Activated CD4-positive, alpha-beta T cell treated with anti-CD3 and anti-CD28 coated beads for 1 hour (primary cell): ENCODE data around the gene KLC3.
"Not testable (repeated sequence)": the region's sequence is repeated elsewhere in the genome, so short reads cannot be mapped to it uniquely, and the experiment has no call there.

ENCODE experiments used
- DNase-seq: peaks from one replicate; pipeline ENCODE4 v3.0.0-alpha.2; 2020

Gene KLC3

GRCh38 chr19:45320997-45321775, 19.4 kb upstream of the KLC3 start:
- no peak for DNase-seq

DNA sequence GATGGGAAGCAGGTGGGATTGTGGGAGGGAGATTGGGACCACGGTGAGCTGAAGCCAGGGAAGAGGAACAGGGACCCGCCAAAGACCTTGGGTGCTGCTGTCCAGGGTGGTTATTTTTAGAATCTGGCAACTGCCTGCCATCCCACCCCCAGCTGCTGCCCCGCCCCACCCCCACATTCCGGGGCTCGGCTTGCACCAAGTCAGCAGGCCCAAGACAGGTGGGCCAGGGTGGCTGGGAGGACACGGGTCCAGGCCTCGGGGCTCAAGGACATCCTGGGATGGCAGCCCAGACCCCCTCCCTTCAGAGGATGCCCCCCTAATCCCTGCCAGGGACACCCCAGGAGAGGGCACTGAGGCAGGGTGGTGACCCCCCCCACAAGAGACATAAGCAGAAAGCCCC, 18.7 kb upstream of the KLC3 start:
- no peak for DNase-seq

GRCh38 chr19:45322311-45322710, 18.2 kb upstream of the KLC3 start:
- DNase-seq: no peak

DNA sequence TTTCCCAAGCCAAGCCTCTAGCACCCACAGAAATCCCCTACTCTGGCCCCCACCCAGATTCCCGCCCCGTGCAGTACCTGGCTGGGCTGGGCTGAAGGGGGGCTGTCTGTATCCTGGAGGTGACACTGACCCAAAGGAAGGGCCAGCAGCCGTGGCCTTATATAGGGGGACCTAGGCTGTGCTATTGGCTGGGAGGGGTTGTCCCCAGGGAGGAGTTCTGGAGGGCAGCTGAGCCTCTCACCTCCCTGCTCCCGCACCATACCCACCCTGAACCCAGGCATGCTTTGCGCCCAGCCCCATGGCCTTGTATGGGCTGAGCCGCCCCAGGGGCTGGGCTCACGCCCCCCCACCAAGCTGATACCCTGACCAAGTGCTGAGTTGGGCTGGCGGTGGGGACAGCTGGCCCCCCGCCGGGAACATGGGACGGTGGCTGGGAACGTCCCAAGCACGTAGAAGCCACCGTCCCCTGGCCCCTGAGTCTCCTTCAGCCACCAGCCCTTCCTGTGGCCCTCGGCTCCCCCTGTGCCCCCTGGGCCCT, 17.7 kb upstream of the KLC3 start, which contains the start of gene CKM:
Gene CKM, minus strand, starts transcription at position 132 of the 538 bp plus-strand sequence. CDS start 3,162 bp downstream, outside the sequence.
- no peak for DNase-seq

- DNase-seq: no peak
Observed at GRCh38 chr19:45323671-45324081, 16.9 kb upstream of the KLC3 start.

DNA sequence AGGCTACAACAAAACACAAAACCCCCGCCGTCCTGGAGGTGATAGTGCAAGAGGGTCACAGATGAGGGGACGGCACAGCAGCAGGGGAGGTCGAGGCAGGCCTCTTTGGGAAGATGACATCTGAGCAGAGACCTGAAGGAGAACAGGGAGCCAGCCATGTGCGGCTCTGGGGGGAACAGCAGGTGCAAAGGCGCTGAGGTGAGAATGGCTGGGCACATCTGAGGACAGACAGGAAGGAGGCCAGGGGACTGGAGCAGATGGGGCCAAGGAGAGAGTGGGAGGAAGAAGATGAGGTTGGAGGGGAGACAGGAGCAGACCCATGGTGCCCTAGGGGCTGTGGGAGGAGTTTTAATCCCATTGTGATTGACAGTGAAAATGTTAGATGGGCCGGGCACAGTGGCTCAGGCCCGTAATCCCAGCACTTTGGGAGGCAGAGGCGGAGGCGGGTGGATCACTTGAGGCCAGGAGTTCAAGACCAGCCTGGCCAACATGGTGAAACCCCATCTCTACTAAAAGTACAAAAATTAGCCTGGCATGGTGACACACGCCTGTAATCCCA, 16.1 kb upstream of the KLC3 start:
- DNase-seq: no peak

DNA sequence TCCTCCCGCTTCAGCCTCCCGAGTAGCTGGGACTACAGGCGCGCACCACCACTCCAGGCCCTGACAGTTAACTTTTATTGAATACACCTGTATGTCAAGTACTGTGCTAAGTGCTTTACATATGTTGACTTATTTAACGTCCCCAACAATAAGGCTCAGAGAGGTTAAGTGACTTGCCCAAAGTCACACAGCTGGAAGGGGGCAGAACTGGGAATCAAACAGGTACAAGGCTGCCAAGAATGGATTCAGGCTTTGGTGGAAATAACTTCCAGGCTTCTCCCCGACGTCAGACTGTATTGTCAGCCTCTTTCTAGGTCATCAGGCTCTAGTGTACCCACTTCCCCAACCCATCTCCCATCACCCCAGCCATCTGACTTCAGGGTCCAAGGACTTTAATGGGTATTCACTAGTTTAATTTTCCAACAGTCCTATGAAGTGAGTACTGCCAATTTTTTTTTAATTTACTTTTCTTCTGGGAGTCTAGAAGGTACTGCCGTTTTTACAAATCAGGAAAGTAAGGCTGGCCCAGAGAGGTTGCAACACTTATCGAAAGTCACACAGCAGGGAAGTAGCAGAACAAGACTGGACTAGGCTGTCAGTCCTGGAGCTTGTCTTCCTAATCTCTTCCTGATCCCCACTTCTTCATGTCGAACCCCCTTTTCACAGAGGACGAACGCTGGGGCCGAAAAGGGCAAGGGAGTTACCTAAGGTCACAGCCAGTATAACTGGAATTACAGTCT, 13.0 kb upstream of the KLC3 start:
- DNase-seq: no peak

DNA sequence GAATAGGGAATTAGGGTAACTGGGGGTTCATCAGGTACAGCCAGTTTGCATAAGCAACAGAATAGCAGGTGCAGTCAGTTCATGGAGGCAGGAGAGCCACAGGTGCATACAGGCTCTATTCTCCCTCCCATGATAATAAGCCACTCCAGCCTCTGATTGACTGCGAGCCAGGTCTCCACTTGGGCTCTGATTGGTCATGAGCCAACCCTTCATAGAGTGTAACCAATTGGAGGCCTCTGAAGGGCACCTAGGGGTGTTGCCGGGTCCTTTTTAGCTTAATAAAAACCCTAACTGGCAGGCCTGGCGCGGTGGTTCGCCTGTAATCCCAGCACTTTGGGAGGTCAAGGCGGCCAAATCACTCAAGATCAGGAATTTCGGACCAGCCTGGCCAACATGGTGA, 9.1 kb upstream of the KLC3 start:
- DNase-seq: no peak

DNA sequence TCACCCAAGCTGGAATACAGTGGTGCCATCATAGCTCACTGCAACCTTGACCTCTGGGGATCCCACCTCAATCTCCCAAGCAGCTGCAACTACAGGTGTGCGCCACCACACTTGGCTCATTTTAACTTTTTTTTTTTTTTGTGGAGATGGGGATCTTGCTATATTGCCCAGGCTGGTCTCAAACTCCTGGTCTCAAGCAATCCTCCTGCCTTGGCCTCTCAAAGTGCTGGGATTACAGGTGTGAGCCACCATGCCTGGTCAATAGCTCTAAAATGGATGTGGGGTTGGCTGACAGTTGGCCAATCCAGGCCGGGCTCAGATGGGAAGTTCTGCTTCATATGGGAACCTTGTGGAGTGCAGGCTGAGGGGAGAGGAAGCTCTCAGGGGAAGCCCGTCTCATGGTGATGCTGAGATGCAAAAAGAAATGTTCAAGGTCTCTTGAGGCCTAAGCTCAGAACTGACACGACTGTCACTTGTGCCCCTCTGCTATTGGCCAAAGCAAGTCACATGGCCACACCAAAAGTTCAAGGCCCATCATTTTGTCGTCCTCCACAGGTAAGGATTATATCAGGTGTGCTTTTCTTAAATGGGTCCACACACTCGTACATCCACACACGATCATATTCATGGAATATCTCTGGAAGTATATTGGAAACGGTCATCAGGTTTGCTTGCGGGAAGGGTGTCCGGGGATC, 6.8 kb upstream of the KLC3 start:
- DNase-seq: no peak

DNA sequence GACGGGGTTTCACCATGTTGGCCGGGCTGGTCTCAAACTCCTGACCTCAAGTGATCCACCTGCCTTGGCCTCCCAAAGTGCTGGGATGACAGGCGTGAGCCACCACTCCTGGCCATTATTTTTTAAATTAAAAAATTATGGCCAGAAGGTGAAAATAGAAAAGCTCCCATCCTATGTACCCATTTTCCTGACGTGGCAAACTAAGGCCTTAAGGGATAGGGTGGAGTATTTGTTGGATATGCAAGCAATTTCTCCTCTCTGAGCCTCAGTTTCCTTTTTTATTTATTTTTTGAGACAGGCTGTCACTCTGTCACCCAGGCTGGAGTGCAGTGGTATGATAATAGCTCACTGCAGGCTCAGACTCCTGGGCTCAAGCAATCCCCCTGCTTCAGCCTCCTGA, 5.7 kb upstream of the KLC3 start:
- DNase-seq: not testable (repeated sequence)

DNA sequence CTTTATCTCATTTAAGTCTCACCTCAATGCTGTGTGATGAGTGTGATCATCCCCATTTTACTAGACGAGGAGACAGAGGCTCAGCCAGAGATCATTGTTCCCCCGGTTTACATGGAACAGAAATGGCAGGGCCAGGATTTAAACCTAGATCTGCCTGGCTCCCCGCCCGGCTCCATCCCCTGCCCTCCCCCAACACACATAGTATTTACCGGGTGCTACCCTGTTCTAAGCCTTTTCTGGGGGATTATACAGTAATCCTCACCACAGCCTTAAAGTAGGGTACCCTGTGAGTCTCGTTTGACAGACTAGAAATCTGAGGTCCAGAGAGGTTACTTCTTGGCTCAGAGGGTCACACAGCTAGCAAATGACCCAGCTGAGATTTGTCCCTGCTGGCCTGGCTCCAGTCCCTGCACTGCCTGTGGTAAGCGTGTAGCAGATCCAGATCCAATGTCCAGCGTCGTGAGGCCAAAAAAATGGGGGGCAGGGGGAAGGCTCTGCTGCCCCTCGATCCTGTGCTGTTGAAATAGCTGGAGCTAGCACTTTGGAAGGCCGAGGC, 3.8 kb upstream of the KLC3 start:
- DNase-seq: no peak

- DNase-seq: no peak
Observed at GRCh38 chr19:45339629-45340028, 921 bp upstream of the KLC3 start.

DNA sequence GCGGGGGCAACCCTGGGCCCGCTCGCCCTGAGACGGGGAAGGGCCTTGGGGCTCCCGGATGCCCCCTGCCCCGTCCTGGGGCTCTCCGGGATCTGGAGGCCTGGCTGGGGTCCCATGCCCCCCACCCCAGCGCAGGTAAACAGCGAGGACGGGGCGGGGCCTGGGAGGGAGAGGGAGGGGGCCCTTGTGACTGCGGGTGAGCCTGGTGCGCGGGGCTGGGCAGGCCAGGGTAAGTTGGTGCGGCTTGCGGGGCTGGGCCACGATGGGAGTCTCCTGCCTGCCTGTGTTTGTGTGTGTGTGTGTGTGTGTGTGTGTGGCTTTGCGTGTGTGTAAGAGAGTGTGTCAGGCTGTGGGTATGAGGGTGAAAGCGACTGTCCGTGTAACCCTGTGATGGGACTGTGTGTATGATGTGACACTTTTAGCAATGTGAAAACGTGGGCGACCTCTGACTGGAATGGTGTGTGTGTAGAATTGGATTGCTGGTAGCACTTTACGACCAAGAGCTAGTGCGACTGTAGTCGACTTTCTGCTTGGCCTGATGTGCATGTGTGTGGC, 426 bp downstream of the KLC3 start:
- DNase-seq: no peak

GRCh38 chr19:45342911-45343310, 2.4 kb downstream of the KLC3 start:
- DNase-seq: no peak

DNA sequence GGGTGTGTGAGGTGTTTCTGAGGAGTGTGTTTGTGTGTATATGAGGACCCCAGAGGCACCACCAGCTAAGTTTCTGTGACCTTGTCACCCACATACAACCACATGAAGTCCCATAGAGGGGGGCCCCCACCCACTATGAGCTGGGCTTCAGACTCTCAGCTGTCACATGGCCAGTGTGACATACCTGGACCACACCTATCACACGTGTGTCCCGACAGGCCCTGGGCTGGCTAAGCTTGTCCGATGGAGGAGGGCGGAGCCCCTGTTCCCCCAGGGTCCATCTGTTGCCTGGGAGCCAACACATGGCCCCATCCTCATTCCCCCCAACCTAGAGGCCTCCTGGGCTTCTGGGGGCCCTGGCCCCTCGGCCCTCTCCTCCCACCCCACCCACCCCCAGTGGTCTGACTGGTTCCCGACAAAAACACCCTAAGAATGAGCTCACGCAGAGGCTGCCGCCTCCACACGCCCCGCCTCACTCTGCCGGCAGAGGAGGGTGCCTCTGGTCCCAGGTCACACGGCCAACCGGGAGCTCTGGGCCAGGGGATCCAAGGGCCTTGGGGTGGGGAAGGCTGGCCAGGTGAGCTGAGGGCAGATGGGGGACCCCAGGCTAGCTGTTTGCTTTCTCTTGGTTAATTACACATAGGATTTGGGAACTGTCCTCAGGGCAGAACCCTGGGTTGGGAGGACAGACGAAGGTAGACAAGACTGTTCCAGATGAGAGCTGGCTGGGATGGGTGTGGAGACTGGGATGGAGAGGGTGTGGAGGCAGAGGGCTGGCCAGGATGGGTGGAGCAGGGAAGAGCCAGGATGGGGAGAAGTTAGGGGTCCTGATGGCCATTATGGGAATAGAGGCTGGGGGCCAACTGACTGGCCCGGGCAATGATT, 4.3 kb downstream of the KLC3 start:
- no peak for DNase-seq

DNA sequence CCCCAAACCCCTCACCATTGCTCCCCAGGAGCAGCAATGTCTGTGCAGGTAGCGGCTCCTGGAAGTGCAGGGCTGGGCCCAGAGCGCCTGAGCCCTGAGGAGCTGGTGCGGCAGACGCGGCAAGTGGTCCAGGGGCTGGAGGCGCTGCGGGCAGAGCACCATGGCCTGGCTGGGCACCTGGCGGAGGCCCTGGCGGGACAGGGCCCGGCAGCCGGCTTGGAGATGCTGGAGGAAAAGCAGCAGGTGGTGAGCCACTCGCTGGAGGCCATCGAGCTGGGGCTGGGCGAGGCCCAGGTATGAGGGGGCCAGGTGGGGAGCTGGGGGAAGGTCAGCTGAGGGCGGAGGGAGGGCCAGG, 4.9 kb downstream of the KLC3 start:
- DNase-seq: no peak

DNA sequence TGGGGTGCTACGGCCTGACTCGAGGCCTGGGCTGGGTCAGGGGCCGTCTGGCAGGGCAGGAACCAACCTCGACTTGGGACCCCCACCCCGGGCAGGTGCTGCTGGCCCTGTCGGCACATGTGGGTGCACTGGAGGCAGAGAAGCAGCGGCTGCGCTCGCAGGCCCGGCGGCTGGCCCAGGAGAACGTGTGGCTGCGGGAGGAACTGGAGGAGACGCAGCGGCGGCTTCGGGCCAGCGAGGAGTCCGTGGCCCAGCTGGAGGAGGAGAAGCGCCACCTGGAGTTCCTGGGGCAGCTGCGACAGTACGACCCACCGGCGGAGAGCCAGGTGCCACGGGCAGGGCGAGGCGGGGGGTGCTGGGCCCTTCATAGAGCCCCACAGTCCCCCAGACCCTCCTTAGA, 5.9 kb downstream of the KLC3 start:
- no peak for DNase-seq

GRCh38 chr19:45347570-45348366, 7.2 kb downstream of the KLC3 start:
- no peak for DNase-seq

DNA sequence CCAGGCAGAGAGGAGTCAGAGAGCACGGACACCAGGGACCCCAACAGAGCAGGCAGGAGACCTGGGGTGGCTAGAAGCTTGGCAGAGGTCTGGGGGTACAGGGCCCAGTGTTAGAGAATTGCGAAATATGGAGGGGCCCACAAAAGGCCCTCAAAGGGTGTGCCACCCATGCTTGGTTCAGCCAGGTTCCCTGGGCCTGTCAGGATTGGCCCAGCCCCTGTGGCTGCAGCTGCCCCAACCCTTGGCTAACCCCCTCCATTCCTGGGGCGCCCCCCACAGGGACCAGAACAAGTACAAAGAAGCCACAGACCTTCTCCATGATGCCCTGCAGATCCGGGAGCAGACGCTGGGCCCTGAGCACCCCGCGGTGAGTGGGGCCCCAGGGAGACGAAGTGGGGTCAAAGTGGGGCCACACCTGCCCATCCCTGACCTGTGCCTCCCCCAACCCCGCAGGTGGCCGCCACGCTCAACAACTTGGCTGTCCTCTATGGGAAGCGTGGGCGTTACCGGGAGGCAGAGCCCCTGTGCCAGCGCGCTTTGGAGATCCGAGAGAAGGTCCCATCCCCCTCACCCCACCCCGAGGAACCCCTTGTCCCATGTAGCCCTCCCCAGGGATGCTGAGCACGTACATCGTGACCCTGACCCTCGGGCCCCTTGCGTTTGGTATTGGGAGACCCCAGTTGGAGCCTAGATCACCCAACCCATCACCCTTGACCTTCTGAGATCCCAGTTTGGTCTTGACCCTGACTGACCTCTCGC, 8.0 kb downstream of the KLC3 start:
- DNase-seq: no peak

DNA sequence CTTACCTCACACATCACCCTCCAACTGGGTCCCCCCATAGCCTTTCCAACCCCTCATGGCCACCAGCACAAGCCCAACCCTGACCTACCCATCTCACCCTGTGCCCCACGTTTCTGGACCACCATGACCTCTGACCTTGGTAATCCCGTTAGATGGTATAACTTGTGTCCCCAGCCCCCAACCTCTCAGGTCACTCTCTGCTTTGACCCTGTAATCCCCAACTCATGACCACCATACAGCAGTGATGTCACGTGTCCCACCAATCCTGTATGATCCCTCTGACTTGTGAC, 8.5 kb downstream of the KLC3 start:
- DNase-seq: no peak
